ENCODE measurements around the gene RBPMS2. TPM values are rescaled to one million over a fixed set of nuclear protein-coding genes. Genes with fewer than 3 reads are reported as not detected.

RBPMS2 gene
- total RNA-seq, 1 experiment from 2014 or later = 181 TPM

GRCh38 chr15:64772964-64773363, 2.4 kb downstream of the RBPMS2 start:
- peaks cover 17% of the 10 kb centered on the region for H3K23me2 ChIP-seq (ENCODE audit: insufficient read length, low read depth, low read length, poor library complexity, severe bottlenecking)
- H4K8ac ChIP-seq (replicated peaks; ENCODE audit: insufficient read length, low read depth, low read length) = no peak overlapping the region
- no peaks in the 10 kb centered on the region for H4K20me1 ChIP-seq (ENCODE audit: control insufficient read depth, insufficient read depth, insufficient read length)
- no peak overlapping the region for H2AK5ac ChIP-seq (ENCODE audit: insufficient read length, low read length)
- H3K27me3 ChIP-seq (ENCODE audit: insufficient read depth, low read length) = no peaks in the 10 kb centered on the region
- DNase-seq = no peak
- H2BK20ac ChIP-seq (ENCODE audit: low read depth, low read length, poor library complexity, severe bottlenecking) = no peak overlapping the region
- TF ChIP-seq CTCF (conservative IDR thresholded peaks at IDR 0.05) = no peak
- H3K4me2 ChIP-seq (ENCODE audit: insufficient read depth, insufficient read length, low read length) = peak overlapping the region; percentile 77
- H3K9me3 ChIP-seq (ENCODE audit: control insufficient read depth, low read depth, low read length) = no peaks in the 10 kb centered on the region
- peak overlapping the region in 1 of 3 experiments; percentile 99; a peak in 4 of 7 replicates for H3K27ac Mint-ChIP-seq
- no peak overlapping the region for H3K23ac ChIP-seq (ENCODE audit: insufficient read length, low read depth, low read length)
- no peak overlapping the region for H2AFZ ChIP-seq (ENCODE audit: low read length)
- no peak overlapping the region for H4K5ac ChIP-seq (ENCODE audit: insufficient read length, low read depth, low read length)
- peaks cover 6 to 12% (median 9%) of the 10 kb centered on the region in 3 experiments; a peak in 5 of 7 replicates for H3K36me3 Mint-ChIP-seq (ENCODE audit: insufficient read depth in 1 of 3, low read depth in 3 of 3)
- no peak overlapping the region for H2BK5ac ChIP-seq (ENCODE audit: insufficient read length, low read length)
- peaks cover 45 to 48% of the 10 kb centered on the region in 2 experiments for H3K4me1 Mint-ChIP-seq
- H3K27me3 Mint-ChIP-seq (ENCODE audit: low read depth) = no peaks in the 10 kb centered on the region
- no peak overlapping the region for H2BK12ac ChIP-seq (ENCODE audit: insufficient read length, low read depth, low read length)
- no peak overlapping the region for H4K91ac ChIP-seq (ENCODE audit: insufficient read length, low read depth, low read length)
- no peak overlapping the region for H2BK120ac ChIP-seq (ENCODE audit: low read depth, low read length, poor library complexity, severe bottlenecking)
- no peak overlapping the region for H3K27ac ChIP-seq (ENCODE audit: insufficient read length, low read depth, low read length)
- H3K14ac ChIP-seq (ENCODE audit: insufficient read depth, low read length) = no peak overlapping the region
- H3K79me1 ChIP-seq (ENCODE audit: insufficient read depth, low read depth, low read length, poor library complexity, severe bottlenecking) = peaks cover 1% of the 10 kb centered on the region
- no peak overlapping the region for H3T11ph ChIP-seq (ENCODE audit: low read length)
- H2BK15ac ChIP-seq (ENCODE audit: low read depth, low read length) = no peak overlapping the region
- H3K18ac ChIP-seq (ENCODE audit: insufficient read length, low read depth, low read length) = no peak overlapping the region
- peak overlapping the region; percentile 88 to 99 for H3K4me3 Mint-ChIP-seq
- no peak overlapping the region for H3K9ac ChIP-seq (ENCODE audit: extremely low read depth, insufficient read length, low read length)
- H3K4ac ChIP-seq (ENCODE audit: low read depth, low read length) = no peak overlapping the region
- no peak overlapping the region for H3K56ac ChIP-seq (ENCODE audit: insufficient read length, low read depth, low read length)
- no peaks in the 10 kb centered on the region for H3K9me3 Mint-ChIP-seq
- no CpG with 5 or more reads among the region's 6 CpGs for WGBS (ENCODE audit: extremely low coverage, insufficient read length, low lambda C conversion rate)
- H3K79me2 ChIP-seq (ENCODE audit: insufficient read depth, low read length) = peaks cover 60% of the 10 kb centered on the region
- peaks cover 15% of the 10 kb centered on the region; the same call in 1 of the 2 replicates for H3K4me1 ChIP-seq (ENCODE audit: insufficient read depth, low read length)
